ENCODE data around the gene MDFI.

The MDFI gene

GRCh38 chr6:41688256-41688965 is 50.1 kb downstream of the MDFI start:
- no peak for DNase-seq (ENCODE audit: low read depth)

GRCh38 chr6:41689171-41690008 is 51.1 kb downstream of the MDFI start:
- no peak for DNase-seq (ENCODE audit: low read depth)

- DNase-seq (ENCODE audit: low read depth) = no peak
Measured at GRCh38 chr6:41690541-41691330, 52.5 kb downstream of the MDFI start.

- no peak for DNase-seq (ENCODE audit: low read depth)
Measured at GRCh38 chr6:41691426-41692079, 53.3 kb downstream of the MDFI start.

DNA sequence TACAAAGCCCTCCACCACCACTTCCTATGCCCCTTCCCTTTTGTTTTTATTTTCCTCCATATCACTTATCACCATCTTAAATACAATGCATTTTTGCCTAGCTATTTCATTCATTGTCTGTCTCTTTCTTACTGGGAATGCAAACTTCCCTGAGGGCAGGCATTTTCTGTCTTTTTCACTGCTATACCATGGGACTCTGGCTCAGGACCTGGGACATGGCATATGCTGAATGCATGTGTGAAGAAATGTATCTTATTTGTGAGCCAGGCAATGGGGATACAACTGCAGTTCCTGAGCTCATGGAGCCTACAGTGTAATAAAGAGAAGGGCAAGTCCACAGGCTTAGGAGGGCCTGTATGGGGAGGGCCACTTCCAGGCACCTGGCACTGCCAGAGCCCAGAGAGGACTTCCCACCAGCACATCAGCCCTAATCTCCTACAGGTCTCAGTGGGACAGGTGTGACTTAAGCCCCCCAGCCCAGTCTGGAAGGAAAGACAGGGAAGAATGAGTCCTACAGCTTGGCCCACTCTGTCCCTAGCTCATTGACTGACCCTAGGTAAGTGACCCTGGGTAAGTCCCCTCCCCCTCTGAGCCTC is 53.9 kb downstream of the MDFI start:
- no peak for DNase-seq (ENCODE audit: low read depth)

GRCh38 chr6:41692730-41693129 is 54.5 kb downstream of the MDFI start:
- DNase-seq (ENCODE audit: low read depth) = no peak

- no peak for DNase-seq (ENCODE audit: low read depth)
Measured at GRCh38 chr6:41693281-41694240, 55.3 kb downstream of the MDFI start.

DNA sequence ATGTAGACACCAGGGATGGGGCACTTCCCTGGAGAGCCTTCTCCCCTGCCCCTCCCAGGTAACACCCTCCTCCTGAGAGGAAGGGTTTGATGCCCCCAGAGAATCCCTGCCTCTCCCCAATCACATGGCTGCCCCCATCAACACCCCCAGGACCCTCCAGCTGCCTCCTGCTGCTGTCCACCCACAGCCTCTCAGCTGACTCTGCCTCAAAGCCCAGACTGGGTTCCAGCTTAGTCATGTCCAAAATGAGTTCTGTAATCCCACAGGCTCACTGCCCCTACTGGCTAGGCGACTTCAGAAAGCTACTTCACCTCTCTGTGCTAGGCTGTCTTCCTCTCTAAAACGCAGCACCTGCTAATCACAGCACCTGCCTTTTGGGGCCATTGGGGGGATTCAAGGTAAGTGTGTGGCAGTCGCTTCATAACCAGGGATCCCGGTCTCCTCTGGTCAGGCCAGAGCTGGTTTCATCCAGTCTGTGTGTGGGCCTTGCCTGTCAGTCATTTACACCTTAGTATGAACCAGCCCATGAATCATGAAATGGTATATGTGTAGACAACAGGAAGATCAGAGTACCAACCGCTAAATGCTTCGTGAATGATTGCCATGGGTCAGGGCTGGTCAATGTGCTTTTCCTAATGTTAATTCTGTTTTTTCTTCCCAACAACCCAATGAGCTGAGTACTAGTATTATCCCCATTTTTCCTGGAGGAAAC is 56.7 kb downstream of the MDFI start:
- no peak for DNase-seq (ENCODE audit: low read depth)

DNA sequence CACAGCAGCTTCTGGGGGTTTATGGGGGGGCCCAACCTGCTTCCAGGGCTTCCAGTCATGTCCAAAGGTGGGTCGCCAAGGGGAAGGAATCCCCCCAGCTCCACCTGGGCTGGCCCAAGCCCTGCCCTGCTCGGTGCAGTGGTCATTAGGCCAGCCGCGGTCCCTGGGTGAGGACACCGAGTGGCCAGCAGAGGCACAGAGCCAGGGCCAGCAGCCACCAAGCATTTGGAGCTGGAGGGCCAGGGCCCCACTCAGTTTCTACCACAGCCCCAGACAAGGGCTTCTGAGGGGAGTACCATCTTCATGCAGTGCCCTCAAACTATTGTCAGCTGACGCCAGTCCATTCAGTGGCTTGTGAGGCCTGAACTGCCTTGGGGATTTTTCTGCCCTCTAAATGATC is 57.6 kb downstream of the MDFI start:
- no peak for DNase-seq (ENCODE audit: low read depth)

GRCh38 chr6:41696788-41697187 is 58.5 kb downstream of the MDFI start:
- no peak for DNase-seq (ENCODE audit: low read depth)

DNA sequence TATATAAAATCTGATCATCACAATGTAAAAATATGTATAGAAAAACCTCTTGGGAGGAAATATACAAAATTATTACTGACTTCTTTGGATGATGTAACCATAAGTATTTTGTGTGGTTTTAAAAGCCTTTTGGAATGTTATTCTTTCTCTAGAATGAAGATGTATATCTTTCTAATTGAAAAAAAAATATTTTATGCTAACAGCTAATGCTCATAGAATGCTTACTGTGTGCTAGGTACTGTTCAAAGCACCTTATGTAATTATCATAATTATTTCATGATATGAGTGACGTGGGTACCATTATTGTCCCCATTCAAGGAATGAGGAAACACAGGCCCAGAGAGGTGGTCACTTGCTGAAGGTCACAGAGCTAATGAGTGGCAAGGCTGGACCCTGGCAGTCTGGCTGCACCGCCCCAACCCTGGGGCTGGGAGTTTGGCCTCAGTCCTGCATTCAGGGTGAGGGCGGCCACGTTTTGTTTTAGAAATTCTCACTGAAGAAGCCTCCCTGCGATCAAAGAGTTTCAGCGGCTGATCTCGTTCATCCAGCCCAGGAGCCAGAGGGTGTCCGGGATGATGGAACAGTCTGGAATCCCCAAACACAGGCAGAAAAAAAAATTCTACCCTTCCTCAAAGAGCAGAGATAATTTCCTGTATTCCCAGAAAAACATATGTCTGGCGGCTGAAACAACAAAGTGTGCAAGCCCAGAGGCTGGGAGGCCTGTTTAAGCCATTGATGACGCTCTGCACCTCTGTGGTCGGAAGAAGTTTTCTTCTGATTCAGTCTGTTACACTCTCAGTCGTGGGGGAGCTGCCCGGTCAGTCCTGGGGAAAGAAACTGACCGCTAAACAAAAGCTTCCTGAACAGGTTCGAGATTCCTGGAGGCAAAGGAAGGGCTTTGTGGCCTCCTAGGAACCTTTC is 59.9 kb downstream of the MDFI start:
- DNase-seq (ENCODE audit: low read depth) = no peak

- DNase-seq (ENCODE audit: low read depth) = no peak
Measured at GRCh38 chr6:41699063-41699462, 60.8 kb downstream of the MDFI start.

DNA sequence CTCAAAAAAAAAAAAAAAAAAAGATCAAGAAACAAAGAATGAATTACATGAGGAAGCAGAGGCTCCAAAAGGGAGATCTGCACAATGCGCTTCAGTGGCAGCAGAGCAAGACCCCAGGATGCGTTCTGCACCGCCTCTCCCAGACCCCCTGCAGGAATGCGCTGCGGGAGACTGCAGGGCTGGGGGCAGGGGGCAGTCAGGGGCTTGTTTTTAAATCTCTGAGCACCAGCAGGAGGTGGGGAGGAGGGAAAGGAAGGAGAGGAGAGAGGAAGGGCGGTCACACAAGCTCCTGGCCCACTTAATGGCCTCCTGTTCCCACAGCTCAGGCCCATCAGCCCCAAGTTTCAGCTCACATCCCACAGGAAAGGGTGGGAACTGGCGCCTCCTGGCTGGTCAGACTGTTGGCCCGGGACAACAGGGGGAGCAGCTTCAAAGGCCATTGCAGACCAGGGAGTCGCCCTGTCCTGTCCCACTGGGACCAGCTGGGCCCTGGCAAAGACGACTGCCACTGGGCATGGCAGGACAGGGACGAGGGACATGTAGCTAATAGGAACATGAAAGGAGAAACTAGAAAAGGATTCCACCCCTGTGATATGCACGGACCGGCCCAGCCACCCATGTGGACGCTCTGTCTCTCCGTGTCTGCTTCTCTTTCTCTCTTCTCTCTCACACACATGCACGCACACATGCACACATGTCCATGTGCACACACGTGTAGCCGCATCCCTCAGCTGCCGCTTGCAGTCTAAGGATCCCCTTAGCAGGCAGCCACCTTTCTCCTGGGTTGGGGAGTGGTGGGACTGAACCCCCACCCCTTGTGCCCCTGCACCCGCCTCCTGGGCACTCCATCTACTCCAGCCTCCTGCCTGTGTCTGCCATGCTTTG is 62.4 kb downstream of the MDFI start:
- no peak for DNase-seq (ENCODE audit: low read depth)

GRCh38 chr6:41702089-41702745 is 63.9 kb downstream of the MDFI start:
- no peak for DNase-seq (ENCODE audit: low read depth)

GRCh38 chr6:41702771-41703494 is 64.7 kb downstream of the MDFI start:
- no peak for DNase-seq (ENCODE audit: low read depth)
